ENCODE measurements around the gene SMG5.

Gene SMG5

GRCh38 chr1:156246781-156247459 is 35.7 kb downstream of the SMG5 start:
- no CpG with 5 or more reads among the region's 16 CpGs for WGBS, 2 donors (ENCODE audit: extremely low coverage in 2 of 2, insufficient read length in 2 of 2, insufficient replicate concordance in 1 of 2)
- Histone ChIP-seq H4K8ac (ENCODE audit: low read depth, low read length) (peak overlapping the region; percentile 57), H3K4me1 (ENCODE audit: control insufficient read depth in 2 of 2, insufficient read depth in 1 of 2, low read depth in 1 of 2, low read length in 2 of 2) (peaks cover 2 to 17% of the 10 kb centered on the region in 2 donors), H2BK12ac (ENCODE audit: low read length) (peak overlapping the region; percentile 86), H4K91ac (ENCODE audit: low read depth, low read length, poor library complexity) (peak overlapping the region; percentile 81), H3K27ac (replicated peaks; ENCODE audit: low read length) (peak overlapping the region; percentile 48), H3K9ac (ENCODE audit: low read depth, low read length, poor library complexity) (no peak overlapping the region), H3K79me1 (ENCODE audit: low read depth, low read length) (peaks cover 3% of the 10 kb centered on the region), H3K36me3 (replicated peaks in 1 of 2; ENCODE audit: control insufficient read depth in 2 of 2, insufficient read depth in 2 of 2, low read length in 2 of 2) (peaks cover 20 to 33% of the 10 kb centered on the region in 2 donors), H3K9me3 (replicated peaks in 1 of 2; ENCODE audit: control insufficient read depth in 2 of 2, insufficient read depth in 1 of 2, low read depth in 1 of 2, low read length in 2 of 2) (no peaks in the 10 kb centered on the region), H2BK120ac (ENCODE audit: low read depth, low read length) (peak overlapping the region; percentile 98), H3K14ac (ENCODE audit: low read length) (peak overlapping the region; percentile 32), H2AK5ac (ENCODE audit: low read depth, low read length) (peak overlapping the region; percentile 100), H3K4me2 (ENCODE audit: insufficient read depth, low read length, poor library complexity, severe bottlenecking) (no peak overlapping the region), H2BK5ac (ENCODE audit: low read length) (peak overlapping the region; percentile 89), H3K23ac (ENCODE audit: low read depth, low read length, poor library complexity) (peak overlapping the region; percentile 82), H2AFZ (ENCODE audit: low read length) (no peak overlapping the region), H3K4me3 (ENCODE audit: low read length in 2 of 2) (no peak overlapping the region), H2BK15ac (ENCODE audit: low read length) (no peak overlapping the region), H3K4ac (ENCODE audit: low read length) (peak overlapping the region; percentile 86), H3K18ac (ENCODE audit: low read length) (peak overlapping the region; percentile 93), H3K27me3 (ENCODE audit: control insufficient read depth in 3 of 3, insufficient read depth in 3 of 3, low read depth in 1 of 3, low read length in 3 of 3) (no peaks in the 10 kb centered on the region)
- no peak for DNase-seq (ENCODE audit: low spot score)

- no peak overlapping the region for H2BK5ac ChIP-seq (ENCODE audit: low read length)
- no CpG with 5 or more reads among the region's 10 CpGs for WGBS, 2 donors (ENCODE audit: extremely low coverage in 2 of 2, insufficient read length in 2 of 2, insufficient replicate concordance in 1 of 2)
- no peak overlapping the region for H3K4me3 ChIP-seq (ENCODE audit: low read length in 2 of 2)
- H2BK15ac ChIP-seq (ENCODE audit: low read length): no peak overlapping the region
- peak overlapping the region; percentile 48 for H3K27ac ChIP-seq (replicated peaks; ENCODE audit: low read length)
- peak overlapping the region; percentile 32 for H3K14ac ChIP-seq (ENCODE audit: low read length)
- no peak overlapping the region for H3K4ac ChIP-seq (ENCODE audit: low read length)
- no peak overlapping the region for H2BK120ac ChIP-seq (ENCODE audit: low read depth, low read length)
- peaks cover 3% of the 10 kb centered on the region for H3K79me1 ChIP-seq (ENCODE audit: low read depth, low read length)
- peak overlapping the region; percentile 75 for H3K23ac ChIP-seq (ENCODE audit: low read depth, low read length, poor library complexity)
- H4K8ac ChIP-seq (ENCODE audit: low read depth, low read length): no peak overlapping the region
- H3K18ac ChIP-seq (ENCODE audit: low read length): no peak overlapping the region
- DNase-seq (ENCODE audit: low spot score): no peak
- peaks cover 14 to 27% of the 10 kb centered on the region in 2 donors for H3K36me3 ChIP-seq (replicated peaks in 1 of 2; ENCODE audit: control insufficient read depth in 2 of 2, insufficient read depth in 2 of 2, low read length in 2 of 2)
- no peak overlapping the region for H4K91ac ChIP-seq (ENCODE audit: low read depth, low read length, poor library complexity)
- H3K9me3 ChIP-seq (replicated peaks in 1 of 2; ENCODE audit: control insufficient read depth in 2 of 2, insufficient read depth in 1 of 2, low read depth in 1 of 2, low read length in 2 of 2): no peaks in the 10 kb centered on the region
- no peak overlapping the region for H2AFZ ChIP-seq (ENCODE audit: low read length)
- peaks cover 2 to 17% of the 10 kb centered on the region in 2 donors for H3K4me1 ChIP-seq (ENCODE audit: control insufficient read depth in 2 of 2, insufficient read depth in 1 of 2, low read depth in 1 of 2, low read length in 2 of 2)
- peak overlapping the region; percentile 5 for H2AK5ac ChIP-seq (ENCODE audit: low read depth, low read length)
- H2BK12ac ChIP-seq (ENCODE audit: low read length): no peak overlapping the region
- H3K4me2 ChIP-seq (ENCODE audit: insufficient read depth, low read length, poor library complexity, severe bottlenecking): no peak overlapping the region
- no peaks in the 10 kb centered on the region for H3K27me3 ChIP-seq (ENCODE audit: control insufficient read depth in 3 of 3, insufficient read depth in 3 of 3, low read depth in 1 of 3, low read length in 3 of 3)
- no peak overlapping the region for H3K9ac ChIP-seq (ENCODE audit: low read depth, low read length, poor library complexity)
Measured at GRCh38 chr1:156246241-156246780, 36.3 kb downstream of the SMG5 start.

GRCh38 chr1:156245451-156246232 is 37.0 kb downstream of the SMG5 start:
- H3K9ac ChIP-seq (ENCODE audit: low read depth, low read length, poor library complexity): peak overlapping the region; percentile 16
- H4K8ac ChIP-seq (ENCODE audit: low read depth, low read length): no peak overlapping the region
- peaks cover 3% of the 10 kb centered on the region for H3K79me1 ChIP-seq (ENCODE audit: low read depth, low read length)
- peak overlapping the region; percentile 90 for H3K23ac ChIP-seq (ENCODE audit: low read depth, low read length, poor library complexity)
- no peak overlapping the region for H4K91ac ChIP-seq (ENCODE audit: low read depth, low read length, poor library complexity)
- H2BK120ac ChIP-seq (ENCODE audit: low read depth, low read length): no peak overlapping the region
- peak overlapping the region; percentile 86 for H3K14ac ChIP-seq (ENCODE audit: low read length)
- H3K27ac ChIP-seq (replicated peaks; ENCODE audit: low read length): no peak overlapping the region
- DNase-seq (ENCODE audit: low spot score): no peak
- no peaks in the 10 kb centered on the region for H3K27me3 ChIP-seq (ENCODE audit: control insufficient read depth in 3 of 3, insufficient read depth in 3 of 3, low read depth in 1 of 3, low read length in 3 of 3)
- no peak overlapping the region for H2AFZ ChIP-seq (ENCODE audit: low read length)
- no peak overlapping the region for H3K4me2 ChIP-seq (ENCODE audit: insufficient read depth, low read length, poor library complexity, severe bottlenecking)
- H2BK15ac ChIP-seq (ENCODE audit: low read length): peak overlapping the region; percentile 46
- H2AK5ac ChIP-seq (ENCODE audit: low read depth, low read length): no peak overlapping the region
- peaks cover 2 to 17% of the 10 kb centered on the region in 2 donors for H3K4me1 ChIP-seq (ENCODE audit: control insufficient read depth in 2 of 2, insufficient read depth in 1 of 2, low read depth in 1 of 2, low read length in 2 of 2)
- no peak overlapping the region for H2BK5ac ChIP-seq (ENCODE audit: low read length)
- peaks cover 10 to 20% of the 10 kb centered on the region in 2 donors for H3K36me3 ChIP-seq (replicated peaks in 1 of 2; ENCODE audit: control insufficient read depth in 2 of 2, insufficient read depth in 2 of 2, low read length in 2 of 2)
- H3K9me3 ChIP-seq (replicated peaks in 1 of 2; ENCODE audit: control insufficient read depth in 2 of 2, insufficient read depth in 1 of 2, low read depth in 1 of 2, low read length in 2 of 2): no peaks in the 10 kb centered on the region
- WGBS, 2 donors (ENCODE audit: extremely low coverage in 2 of 2, insufficient read length in 2 of 2, insufficient replicate concordance in 1 of 2): no CpG with 5 or more reads among the region's 69 CpGs
- H3K4me3 ChIP-seq (ENCODE audit: low read length in 2 of 2): no peak overlapping the region
- no peak overlapping the region for H3K4ac ChIP-seq (ENCODE audit: low read length)
- peak overlapping the region; percentile 40 for H3K18ac ChIP-seq (ENCODE audit: low read length)
- H2BK12ac ChIP-seq (ENCODE audit: low read length): no peak overlapping the region

GRCh38 chr1:156244712-156245111 is 37.9 kb downstream of the SMG5 start:
- DNase-seq (ENCODE audit: low spot score): no peak
- Histone ChIP-seq H3K36me3 (replicated peaks in 1 of 2; ENCODE audit: control insufficient read depth in 2 of 2, insufficient read depth in 2 of 2, low read length in 2 of 2) (peaks cover 7 to 15% of the 10 kb centered on the region in 2 donors), H3K9me3 (replicated peaks in 1 of 2; ENCODE audit: control insufficient read depth in 2 of 2, insufficient read depth in 1 of 2, low read depth in 1 of 2, low read length in 2 of 2) (no peaks in the 10 kb centered on the region), H2AK5ac (ENCODE audit: low read depth, low read length) (no peak overlapping the region), H2BK12ac (ENCODE audit: low read length) (no peak overlapping the region), H3K4ac (ENCODE audit: low read length) (no peak overlapping the region), H3K27ac (replicated peaks; ENCODE audit: low read length) (no peak overlapping the region), H3K4me1 (ENCODE audit: control insufficient read depth in 2 of 2, insufficient read depth in 1 of 2, low read depth in 1 of 2, low read length in 2 of 2) (peaks cover 2 to 17% of the 10 kb centered on the region in 2 donors), H2BK120ac (ENCODE audit: low read depth, low read length) (no peak overlapping the region), H2BK15ac (ENCODE audit: low read length) (no peak overlapping the region), H3K4me2 (ENCODE audit: insufficient read depth, low read length, poor library complexity, severe bottlenecking) (no peak overlapping the region), H3K9ac (ENCODE audit: low read depth, low read length, poor library complexity) (no peak overlapping the region), H3K18ac (ENCODE audit: low read length) (no peak overlapping the region), H4K91ac (ENCODE audit: low read depth, low read length, poor library complexity) (no peak overlapping the region), H3K14ac (ENCODE audit: low read length) (no peak overlapping the region), H3K27me3 (ENCODE audit: control insufficient read depth in 3 of 3, insufficient read depth in 3 of 3, low read depth in 1 of 3, low read length in 3 of 3) (no peaks in the 10 kb centered on the region), H4K8ac (ENCODE audit: low read depth, low read length) (no peak overlapping the region), H3K79me1 (ENCODE audit: low read depth, low read length) (peaks cover 3% of the 10 kb centered on the region), H3K23ac (ENCODE audit: low read depth, low read length, poor library complexity) (no peak overlapping the region), H2BK5ac (ENCODE audit: low read length) (no peak overlapping the region), H2AFZ (ENCODE audit: low read length) (no peak overlapping the region), H3K4me3 (ENCODE audit: low read length in 2 of 2) (no peak overlapping the region)
- no CpG with 5 or more reads among the region's 17 CpGs for WGBS, 2 donors (ENCODE audit: extremely low coverage in 2 of 2, insufficient read length in 2 of 2, insufficient replicate concordance in 1 of 2)

Data from neuronal stem cell (in vitro differentiated cells).